Coronary artery (tissue), 2 donors: Measurements from ENCODE around the gene ISM2.
"Not testable (repeated sequence)": the region's sequence is repeated elsewhere in the genome, so short reads cannot be mapped to it uniquely, and the experiment has no call there.

Source experiments
- DNase-seq: peaks from one replicate; pipeline ENCODE4 v3.0.0-alpha.2; 2017; ENCODE audit warnings: low spot score
- H3K27ac ChIP-seq, 2 donors: fragments of 200-600 bp; sonication (generic); one replicate each; pipeline ENCODE4 v1.5.1; 2016 to 2019
- H3K4me3 ChIP-seq: fragments of 200-600 bp; sonication (generic); 2 replicates; pipeline ENCODE4 v1.5.1; 2016; ENCODE audit warnings: mild to moderate bottlenecking, moderate library complexity
- CTCF ChIP-seq: fragments of 200-600 bp; sonication (generic); IDR thresholded peaks from one replicate; pipeline ENCODE4 v1.5.1; 2019; ENCODE audit warnings: antibody characterized with exemption

ISM2 gene

GRCh38 chr14:77498120-77498979 lies at the start of gene ISM2:
Gene ISM2 (minus strand): TSS chr14:77498816. CDS start chr14:77498793, 23 bp downstream.
- Histone ChIP-seq H3K4me3 (peak within 1 kb of the TSS; percentile 75), H3K27ac (no peak within 1 kb of the TSS)
- no peak for DNase-seq
- TF ChIP-seq CTCF, result no peak

- H3K27ac ChIP-seq, result no peak overlapping the region
- no peak for DNase-seq
- no peak for TF ChIP-seq CTCF
- H3K4me3 ChIP-seq, result no peak overlapping the region
Measured at GRCh38 chr14:77547512-77548180, 49.0 kb upstream of the ISM2 start.

GRCh38 chr14:77545171-77545570 lies 46.6 kb upstream of the ISM2 start:
- H3K4me3 ChIP-seq, H3K27ac ChIP-seq, DNase-seq: not testable (repeated sequence)

- TF ChIP-seq CTCF, result no peak
- no peak for DNase-seq
- no peak overlapping the region for H3K4me3 ChIP-seq
- no peak overlapping the region for H3K27ac ChIP-seq
Measured at GRCh38 chr14:77544571-77544970, 46.0 kb upstream of the ISM2 start.

GRCh38 chr14:77543637-77544334 lies 45.2 kb upstream of the ISM2 start:
- H3K27ac ChIP-seq, result peak overlapping the region; percentile 17 to 68

GRCh38 chr14:77543240-77543551 lies 44.6 kb upstream of the ISM2 start:
- Histone ChIP-seq H3K4me3 (no peak overlapping the region), H3K27ac (peak overlapping the region; percentile 17 to 68)
- TF ChIP-seq CTCF, result no peak
- no peak for DNase-seq

More at GRCh38 chr14:77543637-77544334, 45.2 kb upstream of the ISM2 start:
- no peak for DNase-seq
- no peak for TF ChIP-seq CTCF
- no peak overlapping the region for H3K4me3 ChIP-seq

GRCh38 chr14:77542421-77543239 lies 44.0 kb upstream of the ISM2 start:
- Histone ChIP-seq H3K27ac (peak overlapping the region; percentile 41 to 68), H3K4me3 (no peak overlapping the region)
- TF ChIP-seq CTCF, result no peak
- DNase-seq, result no peak
